Natural killer cell (primary cell): ENCODE data around the gene NOD1. TPM values are rescaled to one million over a fixed set of nuclear protein-coding genes. Genes with fewer than 3 reads are reported as not detected.

Experiments used
- ATAC-seq, 3 donors: fragments of 150-1000 bp in 2 of 3; fragments of 200-7000 bp in 1 of 3; cut with Tn5 transposase; 1 replicate in 1 of 3; 2 replicates in 2 of 3; pipeline ENCODE4 v1.10.0; 2021; ENCODE audit warnings: mild to moderate bottlenecking in 2 of 3, moderate library complexity in 2 of 3
- DNase-seq, 2 donors: peaks; one replicate each; pipeline versions ENCODE4 v3.0.0 to v3.0.0-alpha.2; 2013 to 2021; ENCODE audit warnings: mixed read lengths in 1 of 2
- H3K27ac ChIP-seq: one replicate; pipeline ENCODE4 v1.5.1; 2013; ENCODE audit warnings: mild to moderate bottlenecking, low read length
- H3K27me3 ChIP-seq: one replicate; pipeline ENCODE4 v1.6.1; 2013; ENCODE audit warnings: low read length; ENCODE audit not compliant: control insufficient read depth, insufficient read depth
- H3K36me3 ChIP-seq: one replicate; pipeline ENCODE4 v1.6.1; 2013; ENCODE audit warnings: low read length; ENCODE audit not compliant: control insufficient read depth, insufficient read depth
- H3K4me1 ChIP-seq: one replicate; pipeline ENCODE4 v1.6.1; 2013; ENCODE audit warnings: low read length; ENCODE audit not compliant: control insufficient read depth, insufficient read depth
- H3K4me3 ChIP-seq: one replicate; pipeline ENCODE4 v1.5.1; 2013; ENCODE audit warnings: low read length
- H3K9me3 ChIP-seq: one replicate; pipeline ENCODE4 v1.6.1; 2013; ENCODE audit warnings: low read length; ENCODE audit not compliant: control insufficient read depth, insufficient read depth
- H3K27ac Mint-ChIP-seq, 2 donors: one replicate each; pipeline ENCODE4 v1.8.0; 2022; ENCODE audit warnings: mild to moderate bottlenecking in 2 of 2, mixed read lengths in 2 of 2, moderate library complexity in 1 of 2
- H3K27me3 Mint-ChIP-seq, 2 donors: one replicate each; pipeline ENCODE4 v1.8.0; 2022; ENCODE audit warnings: low read depth in 2 of 2, mixed read lengths in 2 of 2
- H3K36me3 Mint-ChIP-seq: one replicate; pipeline ENCODE4 v1.8.0; 2022; ENCODE audit warnings: mixed read lengths
- H3K4me1 Mint-ChIP-seq, 2 donors: one replicate each; pipeline ENCODE4 v1.8.0; 2022; ENCODE audit warnings: mixed read lengths in 2 of 2
- H3K4me3 Mint-ChIP-seq: one replicate; pipeline ENCODE4 v1.8.0; 2022; ENCODE audit warnings: mild to moderate bottlenecking, moderate library complexity, mixed read lengths
- H3K9me3 Mint-ChIP-seq, 2 donors: one replicate each; pipeline ENCODE4 v1.8.0; 2022; ENCODE audit warnings: mixed read lengths in 2 of 2
- WGBS: methylation state at CpG from one replicate; pipeline ENCODE4 v1.1.7; 2013; ENCODE audit warnings: missing lambda C conversion rate; ENCODE audit not compliant: insufficient coverage; 5-methylcytosine and 5-hydroxymethylcytosine counted together
- intact Hi-C: fragments of 100-400 bp; cut with micrococcal nuclease; formaldehyde crosslinking; loops from one replicate; pipeline ENCODE4 v1.14.2; 2022
- total RNA-seq, 4 donors: library from RNA; stranded (reverse); fragments of 120-200 nt in 1 of 4; gene quantifications; one replicate each; pipeline versions ENCODE4 v1.2.3 to v1.2.4, GENCODE V29; 2013 to 2022
- TF ChIP-seq, protein P1 (sequence below): fragments of 200-600 bp; IDR thresholded peaks from one replicate; pipeline ENCODE4 v1.8.0; 2022; ENCODE audit warnings: antibody characterized with exemption

The NOD1 gene
- total RNA-seq, 3 donors from 2014 or later (not counting 1 experiment from before 2014, with no cell fraction given): 28.2 to 32.4 (median 31.2) TPM

DNA sequence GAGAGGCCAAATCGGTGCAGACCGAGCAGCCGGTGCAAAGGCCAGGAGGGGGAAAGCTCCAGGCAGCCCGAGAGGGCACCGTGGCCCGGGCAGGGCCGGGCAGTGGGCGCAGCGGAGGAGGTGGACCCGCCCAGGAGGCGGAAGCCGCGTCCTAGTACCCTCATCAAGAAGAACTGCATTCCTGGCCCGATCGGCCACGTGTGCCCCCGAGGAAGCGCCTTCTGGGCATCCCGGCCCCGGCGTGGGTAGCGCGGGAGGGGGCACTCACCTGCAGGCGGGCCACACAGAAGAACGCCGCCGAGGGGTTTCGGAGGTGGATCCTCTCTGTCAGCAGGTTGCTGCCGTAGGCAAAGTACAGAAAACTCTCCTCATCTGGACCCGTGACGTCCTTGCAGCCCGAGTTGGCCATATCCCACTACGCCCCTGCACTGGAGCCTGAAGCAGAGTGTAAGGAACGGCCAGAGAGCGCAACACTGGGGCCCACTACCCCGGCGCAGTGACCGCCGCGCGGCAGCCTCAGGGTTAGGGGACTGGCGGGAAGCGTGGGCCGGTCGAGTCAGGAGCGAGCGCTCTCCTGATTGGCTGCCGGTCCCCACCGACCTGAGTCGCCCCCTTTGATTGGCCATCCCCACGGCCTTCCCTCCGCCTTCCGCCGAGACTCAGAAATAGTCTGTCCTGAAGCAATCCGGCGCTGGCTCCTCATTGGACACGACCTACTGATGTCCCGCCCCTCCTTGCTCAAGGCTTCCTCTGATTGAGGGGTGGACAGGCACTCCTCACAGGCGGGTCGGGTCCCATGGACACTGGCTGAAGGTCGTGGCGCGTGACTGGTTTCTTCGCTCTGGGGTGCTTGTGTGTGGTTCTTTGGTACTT, 26.0 kb upstream of the NOD1 start, which contains the start of gene GGCT:
Gene GGCT, minus strand, starts transcription at position 529 of the 873 bp plus-strand sequence. Its CDS starts 120 bp downstream, at position 409.
- TF ChIP-seq, protein P1, sequence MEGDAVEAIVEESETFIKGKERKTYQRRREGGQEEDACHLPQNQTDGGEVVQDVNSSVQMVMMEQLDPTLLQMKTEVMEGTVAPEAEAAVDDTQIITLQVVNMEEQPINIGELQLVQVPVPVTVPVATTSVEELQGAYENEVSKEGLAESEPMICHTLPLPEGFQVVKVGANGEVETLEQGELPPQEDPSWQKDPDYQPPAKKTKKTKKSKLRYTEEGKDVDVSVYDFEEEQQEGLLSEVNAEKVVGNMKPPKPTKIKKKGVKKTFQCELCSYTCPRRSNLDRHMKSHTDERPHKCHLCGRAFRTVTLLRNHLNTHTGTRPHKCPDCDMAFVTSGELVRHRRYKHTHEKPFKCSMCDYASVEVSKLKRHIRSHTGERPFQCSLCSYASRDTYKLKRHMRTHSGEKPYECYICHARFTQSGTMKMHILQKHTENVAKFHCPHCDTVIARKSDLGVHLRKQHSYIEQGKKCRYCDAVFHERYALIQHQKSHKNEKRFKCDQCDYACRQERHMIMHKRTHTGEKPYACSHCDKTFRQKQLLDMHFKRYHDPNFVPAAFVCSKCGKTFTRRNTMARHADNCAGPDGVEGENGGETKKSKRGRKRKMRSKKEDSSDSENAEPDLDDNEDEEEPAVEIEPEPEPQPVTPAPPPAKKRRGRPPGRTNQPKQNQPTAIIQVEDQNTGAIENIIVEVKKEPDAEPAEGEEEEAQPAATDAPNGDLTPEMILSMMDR: no peak
- Histone ChIP-seq H3K36me3 (peaks cover 2% of the 10 kb centered on the region), H3K27ac (peak within 1 kb of the TSS; percentile 51), H3K9me3 (no peaks in the 10 kb centered on the region), H3K4me3 (peak within 1 kb of the TSS; percentile 85), H3K27me3 (no peaks in the 10 kb centered on the region), H3K4me1 (peaks cover 15% of the 10 kb centered on the region)
- ATAC-seq (peak; percentile 96 to 100 (median 98)), DNase-seq (peak; percentile 97 to 98)
- Mint-ChIP-seq H3K27ac (peak within 1 kb of the TSS; percentile 77 to 91), H3K4me3 (peak within 1 kb of the TSS; percentile 89), H3K9me3 (no peaks in the 10 kb centered on the region), H3K4me1 (peaks cover 31 to 35% of the 10 kb centered on the region in 2 donors), H3K36me3 (no peaks in the 10 kb centered on the region), H3K27me3 (no peaks in the 10 kb centered on the region)
- intact Hi-C loops: loop anchor here (1.0 to 10.0 kb wide), 3 partner anchors 25 to 480 kb away; partner anchors contain the start of genes FKBP14 and PLEKHA8
- WGBS: under 1% methylated on average over 64 of the region's 64 CpGs

DNA sequence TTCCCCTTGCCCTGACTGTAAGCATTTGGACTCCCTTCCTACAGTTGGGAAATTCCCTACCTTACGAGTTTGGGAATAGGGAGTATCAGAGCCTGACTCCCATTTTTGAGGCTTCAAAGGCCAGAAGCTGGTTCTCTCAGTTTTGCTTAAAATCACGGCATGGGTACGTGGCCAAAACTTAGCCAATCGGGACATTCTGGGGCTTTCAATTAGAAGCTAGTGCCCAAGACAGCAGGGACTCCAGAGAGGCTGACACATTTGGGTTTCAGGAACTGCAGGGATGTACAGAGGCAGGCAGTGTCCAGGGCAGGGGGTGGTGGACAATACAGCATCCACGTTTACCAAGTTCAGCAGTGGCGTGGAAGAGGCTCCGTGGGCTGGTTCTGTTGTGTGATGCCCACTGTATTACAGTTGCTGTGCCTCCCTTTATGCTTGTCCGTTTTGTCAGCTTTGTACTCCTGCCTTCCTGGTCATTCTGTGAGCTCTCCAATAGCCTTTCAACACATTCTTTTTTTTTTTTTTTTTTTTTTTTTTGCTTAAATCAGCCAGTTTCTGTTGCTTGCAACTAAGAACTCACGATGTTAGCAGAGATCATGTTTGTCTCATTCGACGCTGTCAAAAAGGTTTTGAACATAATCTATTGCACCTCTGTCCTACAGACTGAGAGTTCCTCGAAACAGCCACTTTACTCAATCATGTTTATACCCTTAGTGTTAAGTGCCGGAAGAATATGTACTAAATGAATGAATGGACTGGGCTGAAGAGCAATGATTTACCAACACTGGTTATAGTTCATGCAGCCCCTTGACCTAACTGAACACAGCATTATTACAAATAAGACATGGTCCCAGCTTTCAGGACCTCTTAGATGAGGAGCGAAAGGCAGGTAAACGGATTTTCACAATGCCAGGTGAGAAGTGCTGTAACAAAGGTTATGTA, 25.0 kb upstream of the NOD1 start:
- ATAC-seq (no peak), DNase-seq (peak in 1 of 2 donors; percentile 6)
- 69% methylated on average over 13 of the region's 15 CpGs for WGBS
- Mint-ChIP-seq H3K4me3 (peak overlapping the region; percentile 89), H3K9me3 (no peaks in the 10 kb centered on the region), H3K36me3 (no peaks in the 10 kb centered on the region), H3K27me3 (no peaks in the 10 kb centered on the region), H3K4me1 (peaks cover 31 to 35% of the 10 kb centered on the region in 2 donors), H3K27ac (peak overlapping the region; percentile 77 to 91)
- intact Hi-C loops: loop anchor here (10.0 kb wide), 2 partner anchors 339 to 479 kb away; partner anchors contain the start of genes FKBP14 and PLEKHA8
- Histone ChIP-seq H3K27me3 (no peaks in the 10 kb centered on the region), H3K27ac (no peak overlapping the region), H3K36me3 (peaks cover 5% of the 10 kb centered on the region), H3K4me3 (peak overlapping the region; percentile 85), H3K9me3 (no peaks in the 10 kb centered on the region), H3K4me1 (peaks cover 15% of the 10 kb centered on the region)
- TF ChIP-seq, protein P1: no peak

DNA sequence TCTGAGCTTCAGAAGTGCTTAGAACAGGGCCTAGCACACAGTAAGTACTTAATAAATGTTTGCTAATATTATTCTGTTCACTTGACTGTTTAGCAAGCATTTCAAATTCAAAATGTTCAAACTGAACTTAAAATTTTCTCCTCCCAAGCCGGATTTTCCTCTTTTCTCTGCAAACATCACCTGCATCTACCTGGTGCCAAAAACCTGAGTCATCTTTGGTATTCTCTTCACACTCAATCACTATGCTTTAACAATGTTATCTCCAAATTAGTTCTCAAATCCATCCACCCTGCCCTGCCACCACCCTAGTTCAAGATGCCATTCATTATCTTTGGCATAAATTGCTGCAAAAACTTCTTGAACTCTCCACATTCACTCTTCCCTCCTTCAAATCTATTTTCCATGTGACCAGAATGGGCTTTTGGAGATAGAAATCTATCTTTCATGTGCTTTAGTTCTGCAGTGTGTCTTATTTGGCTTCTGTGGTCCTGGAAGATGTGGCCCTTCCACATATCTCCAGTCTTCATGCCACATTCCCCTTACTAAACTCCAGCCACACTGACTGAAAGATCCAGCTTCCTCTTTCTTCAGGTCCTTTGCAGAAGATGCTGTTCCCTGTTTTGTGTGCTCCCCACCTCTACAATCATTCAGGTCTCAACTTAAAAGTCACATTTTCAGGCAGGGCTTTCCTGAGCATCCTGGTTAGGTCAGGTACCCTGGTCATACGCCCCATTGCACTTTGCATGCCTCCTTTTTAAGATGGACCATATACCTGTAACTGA, 24.1 kb upstream of the NOD1 start:
- Histone ChIP-seq H3K36me3 (peaks cover 6% of the 10 kb centered on the region), H3K27me3 (no peaks in the 10 kb centered on the region), H3K4me3 (no peak overlapping the region), H3K9me3 (no peaks in the 10 kb centered on the region), H3K27ac (no peak overlapping the region), H3K4me1 (peaks cover 15% of the 10 kb centered on the region)
- TF ChIP-seq, protein P1: no peak
- DNase-seq (no peak), ATAC-seq (no peak)
- Mint-ChIP-seq H3K4me3 (peak overlapping the region; percentile 10), H3K27ac (no peak overlapping the region), H3K4me1 (peaks cover 31 to 35% of the 10 kb centered on the region in 2 donors), H3K9me3 (no peaks in the 10 kb centered on the region), H3K27me3 (no peaks in the 10 kb centered on the region), H3K36me3 (no peaks in the 10 kb centered on the region)
- intact Hi-C loops: loop anchor here (10.0 kb wide), 2 partner anchors 338 to 478 kb away; partner anchors contain the start of genes FKBP14 and PLEKHA8
- WGBS: 92% methylated on average over 2 of the region's 2 CpGs
